GM21723 (cell line): Measurements from ENCODE around the gene TSPO.

Source experiments
- ATAC-seq: cut with Tn5 transposase; IDR thresholded peaks from one replicate; pipeline ENCODE4 v1.9.1; 2021; ENCODE audit warnings: mild to moderate bottlenecking, moderate library complexity; ENCODE audit not compliant: unreplicated experiment

Gene TSPO

DNA sequence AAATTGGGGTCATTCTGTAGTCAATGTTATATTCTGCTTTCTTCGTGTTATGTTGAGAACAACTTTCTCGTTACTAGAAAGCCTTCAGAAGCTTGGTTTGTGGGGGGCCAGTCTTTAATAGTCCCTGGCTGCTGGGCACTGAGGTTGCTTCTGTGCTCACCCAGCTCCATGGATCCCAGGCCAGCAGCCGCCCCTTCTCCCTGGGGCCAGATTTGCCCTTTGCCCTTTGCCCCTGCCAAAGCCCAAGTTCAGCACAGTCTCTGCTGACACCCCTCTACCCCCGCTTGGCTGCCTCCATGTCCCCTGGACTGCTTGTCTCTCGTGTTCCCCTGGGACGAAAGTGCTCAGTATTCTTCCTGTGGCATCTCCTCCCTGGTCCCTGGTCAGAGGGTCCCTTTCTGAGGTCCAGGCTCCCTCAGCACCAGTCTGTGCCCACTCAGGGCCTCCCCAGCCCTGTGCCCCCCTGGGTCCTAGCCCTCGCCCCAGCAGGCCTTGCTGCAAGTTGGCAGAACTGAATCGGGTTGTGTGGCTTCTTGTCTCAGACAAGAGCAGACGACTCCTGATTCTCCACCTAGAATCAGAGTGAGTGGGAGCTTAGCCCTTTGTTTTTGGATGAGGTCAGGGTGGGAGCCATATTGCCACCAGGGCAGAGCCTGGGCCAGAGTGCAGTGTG, 6.7 kb downstream of the TSPO start:
- no peak for ATAC-seq

GRCh38 chr22:43158778-43159483, 7.6 kb downstream of the TSPO start:
- ATAC-seq = no peak

GRCh38 chr22:43159484-43160178, 8.3 kb downstream of the TSPO start:
- no peak for ATAC-seq

DNA sequence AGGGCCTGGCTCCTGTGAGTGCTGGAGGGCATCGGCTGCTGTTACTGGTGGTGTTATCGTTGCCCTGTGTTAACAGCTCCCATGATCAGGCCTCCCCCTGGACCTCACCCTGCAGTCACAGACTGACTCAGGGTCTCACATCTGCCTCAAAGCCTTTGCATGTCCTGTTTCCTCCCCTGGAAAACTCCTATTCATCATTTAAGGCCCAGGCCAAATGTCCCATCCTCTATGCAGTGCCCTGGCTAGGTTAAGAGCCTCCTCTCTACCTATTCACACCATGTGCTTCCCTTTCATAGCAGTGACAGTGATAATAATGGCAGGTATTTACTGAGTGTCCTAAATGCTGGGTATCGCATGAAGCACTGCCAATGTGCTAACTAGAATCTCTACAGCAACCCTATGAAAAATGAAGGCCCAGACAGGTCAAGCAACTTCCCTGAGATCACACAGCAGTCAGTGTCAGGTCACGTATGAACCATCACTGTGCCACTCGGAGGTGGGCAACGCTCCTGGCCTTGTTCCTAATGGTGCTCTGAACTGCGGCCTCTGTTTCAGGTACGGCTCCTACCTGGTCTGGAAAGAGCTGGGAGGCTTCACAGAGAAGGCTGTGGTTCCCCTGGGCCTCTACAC, 9.3 kb downstream of the TSPO start:
- ATAC-seq = no peak

DNA sequence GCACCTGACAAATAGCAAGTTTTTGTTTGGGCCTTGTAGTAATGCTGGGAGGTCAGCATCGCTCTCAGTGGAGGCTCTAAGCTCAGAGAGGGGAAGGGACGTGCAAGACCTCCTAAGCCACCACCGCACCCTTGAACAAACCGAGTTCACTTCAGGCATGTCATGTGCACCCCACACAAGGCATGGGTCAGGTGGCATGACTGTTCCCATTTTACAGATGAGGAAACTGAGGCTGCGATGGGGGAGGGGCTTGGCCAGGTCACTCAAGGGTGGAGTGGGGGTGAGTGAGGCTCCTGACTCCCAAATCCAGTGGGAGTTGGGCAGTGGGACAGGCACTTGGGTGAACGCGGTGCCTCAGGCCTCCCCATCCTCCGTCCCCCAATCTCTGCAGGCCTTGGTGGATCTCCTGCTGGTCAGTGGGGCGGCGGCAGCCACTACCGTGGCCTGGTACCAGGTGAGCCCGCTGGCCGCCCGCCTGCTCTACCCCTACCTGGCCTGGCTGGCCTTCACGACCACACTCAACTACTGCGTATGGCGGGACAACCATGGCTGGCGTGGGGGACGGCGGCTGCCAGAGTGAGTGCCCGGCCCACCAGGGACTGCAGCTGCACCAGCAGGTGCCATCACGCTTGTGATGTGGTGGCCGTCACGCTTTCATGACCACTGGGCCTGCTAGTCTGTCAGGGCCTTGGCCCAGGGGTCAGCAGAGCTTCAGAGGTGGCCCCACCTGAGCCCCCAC, 11.2 kb downstream of the TSPO start:
- no peak for ATAC-seq

DNA sequence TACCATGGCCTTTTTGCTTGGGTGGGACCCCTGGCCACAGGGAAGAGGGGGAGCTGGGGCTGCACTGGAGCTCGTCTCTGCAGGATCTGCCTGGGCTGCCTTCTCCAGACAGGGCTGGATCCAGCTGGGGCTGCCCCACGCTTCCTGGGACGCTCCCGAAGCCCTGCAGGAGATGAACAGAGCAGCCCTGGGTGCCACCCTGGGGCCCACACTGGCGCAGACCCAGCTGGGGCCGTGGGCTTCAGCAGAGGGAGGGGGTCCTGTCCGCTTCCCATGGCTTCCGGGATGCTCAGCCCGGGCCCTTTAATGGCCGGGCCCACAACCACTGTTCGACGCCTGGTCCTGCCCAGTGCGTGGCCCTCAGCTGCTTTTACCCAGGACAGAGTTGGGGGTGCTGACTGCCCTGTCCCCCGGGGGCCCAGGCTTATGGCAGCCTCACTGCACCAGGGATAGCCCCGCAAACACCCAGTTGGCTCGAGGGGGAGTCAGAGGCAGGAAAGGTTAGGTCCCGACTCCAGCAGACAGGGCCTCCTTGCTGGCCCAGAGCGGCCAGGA, 12.0 kb downstream of the TSPO start:
- ATAC-seq = no peak

DNA sequence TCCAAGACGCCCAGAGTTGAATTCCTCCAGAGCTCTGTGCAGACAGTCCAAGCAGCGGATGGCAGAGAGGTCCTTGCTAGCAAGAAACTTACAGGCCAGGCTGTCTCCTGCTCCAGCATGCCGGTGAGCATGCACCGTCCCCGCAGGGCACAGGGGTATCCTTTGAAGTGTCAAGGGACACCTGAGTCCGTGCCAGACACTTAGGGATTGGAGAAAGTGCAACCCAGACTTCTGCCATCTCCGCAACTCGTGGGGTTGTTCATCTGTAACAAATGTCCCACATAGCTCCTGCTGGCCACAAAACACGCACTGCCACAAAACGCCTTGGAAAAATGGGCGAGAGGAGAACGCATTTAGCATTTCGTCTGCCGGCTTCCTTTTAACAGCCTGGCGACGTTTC, 13.3 kb downstream of the TSPO start:
- ATAC-seq = no peak

DNA sequence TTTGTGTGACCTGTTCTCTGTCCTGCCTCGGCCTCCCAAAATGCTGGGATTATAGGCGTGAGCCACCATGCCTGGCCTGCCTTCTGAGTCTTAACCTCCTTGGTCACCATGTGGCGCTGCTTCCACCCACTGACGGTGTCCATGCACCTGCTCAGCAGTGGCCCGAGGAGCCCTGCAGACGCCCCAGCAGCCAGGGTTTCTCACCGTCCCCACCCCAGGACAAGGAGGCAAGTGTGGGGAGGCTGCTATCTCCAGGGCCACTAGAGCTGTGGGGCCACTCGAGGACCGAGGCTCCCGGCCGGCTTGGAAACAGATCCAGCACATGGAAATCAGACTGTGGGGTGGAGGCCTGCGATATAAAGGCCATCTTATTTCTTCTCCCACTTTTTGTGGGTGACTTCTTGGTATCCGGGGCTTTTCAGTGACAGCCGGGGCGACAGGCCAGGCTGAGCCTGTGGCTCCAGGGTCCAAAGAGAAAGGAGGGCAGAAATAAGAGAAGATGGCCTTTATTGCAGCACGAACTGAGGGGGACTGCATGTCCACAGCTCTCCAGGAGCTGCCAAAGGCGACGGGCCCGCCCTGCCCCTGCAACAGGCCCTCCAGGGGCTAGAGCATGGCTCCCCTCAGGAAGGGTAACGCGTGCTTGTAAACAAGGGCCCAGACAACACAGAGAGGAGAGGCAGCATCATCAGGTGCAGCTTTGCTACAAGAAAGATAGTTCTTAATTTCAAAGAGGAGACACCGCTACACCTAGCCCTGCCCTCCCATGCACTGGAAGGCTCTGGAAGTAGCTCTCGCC, 15.0 kb downstream of the TSPO start:
- no peak for ATAC-seq

- no peak for ATAC-seq
These were observed 15.7 kb downstream of the TSPO start for GRCh38 chr22:43167001-43167589.

GRCh38 chr22:43168471-43169309, 17.3 kb downstream of the TSPO start:
- no peak for ATAC-seq

GRCh38 chr22:43169310-43170130, 18.2 kb downstream of the TSPO start:
- ATAC-seq = no peak

- ATAC-seq = no peak
These were observed 18.7 kb downstream of the TSPO start for GRCh38 chr22:43170131-43170480.

DNA sequence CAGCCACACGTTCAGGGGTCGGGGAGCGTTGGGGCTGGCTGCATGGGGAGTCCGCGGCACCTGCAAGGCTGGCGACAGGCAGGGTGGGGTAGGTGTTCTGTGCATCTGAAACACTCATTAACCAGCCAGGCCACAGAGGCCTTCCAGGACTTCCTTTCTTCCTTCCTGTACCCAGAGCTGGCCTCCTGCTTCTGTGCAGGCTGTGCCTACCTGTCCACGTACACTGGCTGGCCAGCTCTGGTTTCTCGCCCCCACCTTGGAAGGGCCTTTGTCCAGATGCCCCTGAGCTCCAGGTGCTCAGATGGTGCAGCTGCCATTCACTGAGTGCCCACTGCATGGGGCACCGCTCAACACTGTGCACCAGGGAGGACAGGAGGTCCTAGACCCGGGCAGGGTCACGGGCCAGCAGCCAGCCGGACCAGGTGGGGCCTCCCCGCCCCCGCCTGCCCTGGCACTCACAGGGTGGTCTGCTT, 19.7 kb downstream of the TSPO start:
- ATAC-seq = no peak

GRCh38 chr22:43171607-43172006, 20.2 kb downstream of the TSPO start:
- ATAC-seq = no peak

GRCh38 chr22:43172191-43172590, 20.8 kb downstream of the TSPO start:
- no peak for ATAC-seq

DNA sequence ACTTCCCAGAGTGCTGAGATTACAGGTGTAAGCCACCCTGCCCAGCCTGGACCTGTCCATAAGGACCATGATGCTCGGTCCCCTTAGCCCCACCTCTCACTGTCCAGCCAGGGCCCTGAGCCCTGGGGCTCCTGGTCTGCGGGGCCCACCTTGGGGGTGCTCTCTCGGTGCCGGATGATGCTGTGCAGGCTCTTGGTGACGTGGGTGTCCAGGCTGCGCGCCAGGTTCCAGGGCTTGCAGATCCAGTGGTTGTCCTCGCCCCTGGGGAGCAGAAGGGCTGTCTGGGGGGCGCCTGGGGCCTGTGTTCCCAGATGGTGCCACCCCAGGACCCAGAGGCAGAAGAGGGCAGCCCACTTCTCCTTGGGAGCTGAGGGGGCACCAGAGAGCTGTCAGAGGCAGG, 22.2 kb downstream of the TSPO start:
- ATAC-seq = no peak

DNA sequence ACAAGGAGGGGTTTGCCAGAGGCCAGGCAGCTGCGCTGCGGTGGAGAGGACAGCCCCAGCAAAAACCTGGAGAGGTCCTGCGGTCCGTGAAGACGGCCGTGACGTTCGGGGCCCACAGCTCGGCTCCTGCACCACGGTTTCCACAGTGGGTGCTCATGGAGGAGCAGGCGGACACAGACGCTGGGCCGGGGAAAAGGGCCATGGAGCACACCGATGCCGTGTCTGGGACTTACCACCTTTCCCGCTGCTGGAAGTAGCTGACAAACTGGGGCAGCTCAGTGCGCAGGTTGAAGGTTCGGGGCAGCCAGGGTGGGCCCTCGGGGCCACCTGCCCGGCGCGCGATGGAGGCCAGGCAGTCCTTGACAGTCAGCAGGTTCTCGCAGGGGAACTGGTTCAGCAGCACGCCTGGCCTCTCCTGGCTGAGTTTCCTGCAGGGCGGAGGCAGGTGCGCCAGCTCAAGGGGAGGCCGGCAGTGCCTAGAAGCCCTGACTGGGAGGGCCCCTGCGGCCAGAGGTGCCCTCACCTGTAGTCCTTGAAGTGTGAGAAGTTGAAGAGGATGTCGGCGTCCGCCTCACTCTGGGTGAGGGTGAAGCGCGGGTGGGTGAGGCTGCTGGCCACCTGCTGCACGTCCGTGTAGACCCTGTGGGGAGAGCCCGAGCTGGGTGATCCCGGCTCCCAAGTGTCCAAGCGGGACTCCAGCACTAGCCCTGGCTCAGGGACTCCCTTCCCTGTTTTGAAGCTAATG, 22.8 kb downstream of the TSPO start:
- ATAC-seq = no peak
